ENCODE results near the gene F2. TPM values are rescaled to one million over a fixed set of nuclear protein-coding genes. Genes with fewer than 3 reads are reported as not detected.

Gene F2
- total RNA-seq, 1 donor from 2014 or later = 0.19 TPM

GRCh38 chr11:46741600-46742484 lies 22.8 kb downstream of the F2 start:
- Mint-ChIP-seq H3K27me3 (ENCODE audit: unreplicated experiment) (no peaks in the 10 kb centered on the region), H3K4me1 (ENCODE audit: unreplicated experiment) (peaks cover 7% of the 10 kb centered on the region), H3K4me3 (ENCODE audit: unreplicated experiment) (no peak overlapping the region), H3K36me3 (ENCODE audit: unreplicated experiment) (peaks cover 45% of the 10 kb centered on the region), H3K27ac (ENCODE audit: unreplicated experiment) (peak overlapping the region; percentile 65), H3K9me3 (ENCODE audit: unreplicated experiment) (no peaks in the 10 kb centered on the region)
- DNase-seq (ENCODE audit: extremely low spot score, unreplicated experiment) = no peak
- no peak for TF ChIP-seq CTCF (IDR thresholded peaks at IDR 0.05)

GRCh38 chr11:46743043-46743442 lies 24.0 kb downstream of the F2 start:
- DNase-seq (ENCODE audit: extremely low spot score, unreplicated experiment) = no peak
- H3K27me3 Mint-ChIP-seq (ENCODE audit: unreplicated experiment) = no peaks in the 10 kb centered on the region
- H3K27ac Mint-ChIP-seq (ENCODE audit: unreplicated experiment) = peak overlapping the region; percentile 13
- H3K4me1 Mint-ChIP-seq (ENCODE audit: unreplicated experiment) = peaks cover 4% of the 10 kb centered on the region
- TF ChIP-seq CTCF (IDR thresholded peaks at IDR 0.05) = no peak
- H3K4me3 Mint-ChIP-seq (ENCODE audit: unreplicated experiment) = no peak overlapping the region
- no peaks in the 10 kb centered on the region for H3K9me3 Mint-ChIP-seq (ENCODE audit: unreplicated experiment)
- peaks cover 47% of the 10 kb centered on the region for H3K36me3 Mint-ChIP-seq (ENCODE audit: unreplicated experiment)

GRCh38 chr11:46743693-46744339 lies 24.8 kb downstream of the F2 start:
- H3K4me1 Mint-ChIP-seq (ENCODE audit: unreplicated experiment) = peaks cover 4% of the 10 kb centered on the region
- DNase-seq (ENCODE audit: extremely low spot score, unreplicated experiment) = no peak
- no peak for TF ChIP-seq CTCF (IDR thresholded peaks at IDR 0.05)
- no peaks in the 10 kb centered on the region for H3K9me3 Mint-ChIP-seq (ENCODE audit: unreplicated experiment)
- no peaks in the 10 kb centered on the region for H3K27me3 Mint-ChIP-seq (ENCODE audit: unreplicated experiment)
- peaks cover 47% of the 10 kb centered on the region for H3K36me3 Mint-ChIP-seq (ENCODE audit: unreplicated experiment)
- no peak overlapping the region for H3K4me3 Mint-ChIP-seq (ENCODE audit: unreplicated experiment)
- H3K27ac Mint-ChIP-seq (ENCODE audit: unreplicated experiment) = peak overlapping the region; percentile 13

- peaks cover 49% of the 10 kb centered on the region for H3K36me3 Mint-ChIP-seq (ENCODE audit: unreplicated experiment)
- no peak overlapping the region for H3K27ac Mint-ChIP-seq (ENCODE audit: unreplicated experiment)
- H3K4me1 Mint-ChIP-seq (ENCODE audit: unreplicated experiment) = peaks cover 4% of the 10 kb centered on the region
- no peak overlapping the region for H3K4me3 Mint-ChIP-seq (ENCODE audit: unreplicated experiment)
- DNase-seq (ENCODE audit: extremely low spot score, unreplicated experiment) = no peak
- no peaks in the 10 kb centered on the region for H3K9me3 Mint-ChIP-seq (ENCODE audit: unreplicated experiment)
- TF ChIP-seq CTCF (IDR thresholded peaks at IDR 0.05) = no peak
- no peaks in the 10 kb centered on the region for H3K27me3 Mint-ChIP-seq (ENCODE audit: unreplicated experiment)
These were observed 26.3 kb downstream of the F2 start for GRCh38 chr11:46745328-46745727.

- no peak for DNase-seq (ENCODE audit: extremely low spot score, unreplicated experiment)
- peaks cover 54% of the 10 kb centered on the region for H3K36me3 Mint-ChIP-seq (ENCODE audit: unreplicated experiment)
- TF ChIP-seq CTCF (IDR thresholded peaks at IDR 0.05) = no peak
- peaks cover 4% of the 10 kb centered on the region for H3K4me1 Mint-ChIP-seq (ENCODE audit: unreplicated experiment)
- H3K27ac Mint-ChIP-seq (ENCODE audit: unreplicated experiment) = no peak overlapping the region
- no peak overlapping the region for H3K4me3 Mint-ChIP-seq (ENCODE audit: unreplicated experiment)
- H3K27me3 Mint-ChIP-seq (ENCODE audit: unreplicated experiment) = no peaks in the 10 kb centered on the region
- H3K9me3 Mint-ChIP-seq (ENCODE audit: unreplicated experiment) = no peaks in the 10 kb centered on the region
These were observed 27.0 kb downstream of the F2 start for GRCh38 chr11:46745995-46746394.

All from osteocyte (in vitro differentiated cells).